GM21381 (cell line): ENCODE data around the gene PFN3.
"Not testable (repeated sequence)": the region's sequence is repeated elsewhere in the genome, so short reads cannot be mapped to it uniquely, and the experiment has no call there.

ENCODE experiments used
- ATAC-seq: cut with Tn5 transposase; IDR thresholded peaks from one replicate; pipeline ENCODE4 v1.9.1; 2021; ENCODE audit warnings: mild to moderate bottlenecking, moderate library complexity; ENCODE audit not compliant: unreplicated experiment

The PFN3 gene

GRCh38 chr5:177375516-177375915 is 24.9 kb downstream of the PFN3 start:
- ATAC-seq, result not testable (repeated sequence)

GRCh38 chr5:177374211-177374610 is 26.2 kb downstream of the PFN3 start:
- ATAC-seq, result no peak

GRCh38 chr5:177373806-177374205 is 26.7 kb downstream of the PFN3 start:
- ATAC-seq, result no peak

GRCh38 chr5:177372910-177373309 is 27.6 kb downstream of the PFN3 start:
- ATAC-seq, result no peak

GRCh38 chr5:177372034-177372896 is 28.2 kb downstream of the PFN3 start:
- no peak for ATAC-seq

- no peak for ATAC-seq
Observed at GRCh38 chr5:177371120-177372033, 29.1 kb downstream of the PFN3 start.

- ATAC-seq, result no peak
Observed at GRCh38 chr5:177370488-177371119, 29.9 kb downstream of the PFN3 start.

GRCh38 chr5:177369645-177370440 is 30.6 kb downstream of the PFN3 start:
- no peak for ATAC-seq

GRCh38 chr5:177368869-177369644 is 31.4 kb downstream of the PFN3 start:
- ATAC-seq, result no peak

- ATAC-seq, result no peak
Observed at GRCh38 chr5:177367981-177368868, 32.2 kb downstream of the PFN3 start.

GRCh38 chr5:177367323-177367848 is 33.1 kb downstream of the PFN3 start:
- no peak for ATAC-seq

GRCh38 chr5:177366528-177367322 is 33.7 kb downstream of the PFN3 start:
- no peak for ATAC-seq

GRCh38 chr5:177365845-177366527 is 34.5 kb downstream of the PFN3 start:
- no peak for ATAC-seq

- ATAC-seq, result no peak
Observed at GRCh38 chr5:177364159-177364962, 36.1 kb downstream of the PFN3 start.

GRCh38 chr5:177363565-177363964 is 36.9 kb downstream of the PFN3 start:
- no peak for ATAC-seq
